ENCODE data around the gene SLC46A2.

Gene SLC46A2

GRCh38 chr9:112858005-112858404 lies 32.7 kb downstream of the SLC46A2 start:
- DNase-seq (ENCODE audit: low read depth in 3 of 3): no peak

GRCh38 chr9:112856843-112857242 lies 33.8 kb downstream of the SLC46A2 start:
- DNase-seq (ENCODE audit: low read depth in 3 of 3): no peak

- no peak for DNase-seq (ENCODE audit: low read depth in 3 of 3)
These were observed 34.5 kb downstream of the SLC46A2 start for GRCh38 chr9:112856200-112856599.

GRCh38 chr9:112854657-112855056 lies 36.0 kb downstream of the SLC46A2 start:
- DNase-seq (ENCODE audit: low read depth in 3 of 3): no peak

GRCh38 chr9:112853882-112854585 lies 36.6 kb downstream of the SLC46A2 start:
- no peak for DNase-seq (ENCODE audit: low read depth in 3 of 3)

- no peak for DNase-seq (ENCODE audit: low read depth in 3 of 3)
These were observed 37.8 kb downstream of the SLC46A2 start for GRCh38 chr9:112852741-112853504.

- DNase-seq (ENCODE audit: low read depth in 3 of 3): no peak
These were observed 39.8 kb downstream of the SLC46A2 start for GRCh38 chr9:112850840-112851239.

GRCh38 chr9:112849363-112849922 lies 41.2 kb downstream of the SLC46A2 start:
- DNase-seq (ENCODE audit: low read depth in 3 of 3): no peak

- no peak for DNase-seq (ENCODE audit: low read depth in 3 of 3)
These were observed 42.1 kb downstream of the SLC46A2 start for GRCh38 chr9:112848316-112849151.

GRCh38 chr9:112846528-112847488 lies 43.9 kb downstream of the SLC46A2 start:
- no peak for DNase-seq (ENCODE audit: low read depth in 3 of 3)

GRCh38 chr9:112844771-112845542 lies 45.7 kb downstream of the SLC46A2 start:
- peak; percentile 60 to 66 (median 62) for DNase-seq (ENCODE audit: low read depth in 3 of 3)

- no peak for DNase-seq (ENCODE audit: low read depth in 3 of 3)
These were observed 48.1 kb downstream of the SLC46A2 start for GRCh38 chr9:112842555-112842954.

GRCh38 chr9:112841261-112841660 lies 49.4 kb downstream of the SLC46A2 start:
- no peak for DNase-seq (ENCODE audit: low read depth in 3 of 3)

GRCh38 chr9:112839331-112839730 lies 51.3 kb downstream of the SLC46A2 start:
- no peak for DNase-seq (ENCODE audit: low read depth in 3 of 3)

- no peak for DNase-seq (ENCODE audit: low read depth in 3 of 3)
These were observed 52.3 kb downstream of the SLC46A2 start for GRCh38 chr9:112838342-112838741.

GRCh38 chr9:112836394-112836793 lies 54.3 kb downstream of the SLC46A2 start:
- no peak for DNase-seq (ENCODE audit: low read depth in 3 of 3)

GRCh38 chr9:112833081-112833480 lies 57.6 kb downstream of the SLC46A2 start:
- no peak for DNase-seq (ENCODE audit: low read depth in 3 of 3)

GRCh38 chr9:112831969-112832368 lies 58.7 kb downstream of the SLC46A2 start:
- no peak for DNase-seq (ENCODE audit: low read depth in 3 of 3)

GRCh38 chr9:112831281-112831851 lies 59.3 kb downstream of the SLC46A2 start:
- no peak for DNase-seq (ENCODE audit: low read depth in 3 of 3)

Data from stimulated activated CD4-positive, alpha-beta T cell treated with anti-CD3 and anti-CD28 coated beads, TNF-alpha, amount 100 ng/mL, for 48 hours (primary cell).